Stimulated activated CD4-positive, alpha-beta T cell treated with anti-CD3 and anti-CD28 coated beads, Interleukin-2, amount 100 ng/mL, for 48 hours (primary cell): ENCODE measurements around the gene PTGFRN.
"Not testable (repeated sequence)": the region's sequence is repeated elsewhere in the genome, so short reads cannot be mapped to it uniquely, and the experiment has no call there.

Experiments used
- DNase-seq, 2 donors: peaks; one replicate each; pipeline ENCODE4 v3.0.0-alpha.2; 2020

Gene PTGFRN

DNA sequence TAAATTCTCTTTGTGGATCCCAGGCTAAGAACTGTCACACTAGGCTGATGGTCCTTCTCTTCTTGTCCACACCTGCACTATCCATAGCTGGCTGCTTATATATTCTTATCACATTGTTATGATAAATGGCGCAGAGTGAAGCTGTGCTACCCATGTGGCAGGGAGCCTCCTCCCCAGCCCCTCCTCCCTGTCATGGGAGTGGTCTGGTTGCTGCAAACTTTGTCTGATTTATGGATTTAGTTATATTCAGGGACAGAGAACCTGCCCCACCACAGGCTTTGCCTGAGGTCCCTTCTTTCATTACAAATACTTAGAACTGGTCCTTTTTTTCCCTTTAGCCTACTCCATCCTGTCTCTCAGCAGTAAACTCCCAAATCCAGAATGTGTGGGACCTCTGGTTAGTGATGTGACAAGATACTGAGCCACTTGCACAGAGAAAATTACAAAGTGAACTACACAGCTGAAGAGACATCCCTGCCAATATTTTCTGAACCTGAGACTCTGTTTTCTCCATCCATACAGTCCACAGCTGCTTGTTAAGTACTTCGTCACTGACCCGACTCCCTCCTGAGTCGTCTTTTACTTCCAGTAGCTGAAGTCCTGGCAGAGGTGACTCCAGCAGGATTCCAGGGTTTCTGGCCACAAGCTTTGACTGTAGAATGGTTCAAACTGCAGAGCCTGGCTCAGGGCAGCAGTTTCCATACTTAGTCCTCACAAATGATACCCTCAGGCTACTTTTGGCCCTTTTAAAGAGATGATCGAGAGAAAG, 37.6 kb downstream of the PTGFRN start:
- DNase-seq, result no peak

DNA sequence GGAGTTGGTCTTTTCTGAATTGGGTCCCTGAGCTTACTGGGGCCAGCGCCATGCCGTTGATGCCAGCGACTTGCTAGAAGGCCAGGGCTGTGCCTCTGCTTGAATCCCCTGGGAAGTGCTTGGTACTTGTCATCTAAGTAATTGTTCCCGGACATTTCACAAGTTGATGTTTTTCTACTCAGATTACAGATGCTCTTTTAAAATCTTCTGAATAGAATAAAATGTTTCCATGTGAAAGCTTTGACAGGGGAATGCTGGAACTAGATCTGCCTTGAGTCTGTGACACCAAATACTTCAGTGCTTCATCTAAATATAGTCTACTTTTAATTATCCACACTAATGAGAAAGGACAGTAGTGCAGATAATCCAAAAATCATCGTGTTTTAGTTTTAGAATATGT, 38.3 kb downstream of the PTGFRN start:
- DNase-seq, result no peak

DNA sequence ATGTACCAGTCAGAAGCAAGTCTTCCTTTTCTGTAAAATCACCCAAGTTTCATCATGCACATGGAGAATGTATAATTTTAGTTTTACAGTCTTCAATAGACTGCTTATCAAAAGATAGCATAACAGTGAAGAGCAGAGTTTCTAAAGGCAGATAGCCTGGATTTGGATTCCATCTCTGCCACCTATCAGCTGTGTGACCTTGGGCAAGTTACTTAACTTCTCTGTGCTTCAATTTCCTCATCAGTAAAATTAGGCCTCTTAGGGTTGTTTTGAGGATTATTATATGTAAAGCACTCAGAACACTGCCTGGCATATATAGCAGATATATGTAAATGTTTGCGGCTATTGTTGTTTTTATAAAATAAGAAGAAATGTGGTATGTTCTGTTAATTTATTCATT, 38.9 kb downstream of the PTGFRN start:
- no peak for DNase-seq

- no peak for DNase-seq
Observed at GRCh38 chr1:116949213-116949985, 39.7 kb downstream of the PTGFRN start.

GRCh38 chr1:116950517-116951199, 40.9 kb downstream of the PTGFRN start:
- DNase-seq, result no peak

DNA sequence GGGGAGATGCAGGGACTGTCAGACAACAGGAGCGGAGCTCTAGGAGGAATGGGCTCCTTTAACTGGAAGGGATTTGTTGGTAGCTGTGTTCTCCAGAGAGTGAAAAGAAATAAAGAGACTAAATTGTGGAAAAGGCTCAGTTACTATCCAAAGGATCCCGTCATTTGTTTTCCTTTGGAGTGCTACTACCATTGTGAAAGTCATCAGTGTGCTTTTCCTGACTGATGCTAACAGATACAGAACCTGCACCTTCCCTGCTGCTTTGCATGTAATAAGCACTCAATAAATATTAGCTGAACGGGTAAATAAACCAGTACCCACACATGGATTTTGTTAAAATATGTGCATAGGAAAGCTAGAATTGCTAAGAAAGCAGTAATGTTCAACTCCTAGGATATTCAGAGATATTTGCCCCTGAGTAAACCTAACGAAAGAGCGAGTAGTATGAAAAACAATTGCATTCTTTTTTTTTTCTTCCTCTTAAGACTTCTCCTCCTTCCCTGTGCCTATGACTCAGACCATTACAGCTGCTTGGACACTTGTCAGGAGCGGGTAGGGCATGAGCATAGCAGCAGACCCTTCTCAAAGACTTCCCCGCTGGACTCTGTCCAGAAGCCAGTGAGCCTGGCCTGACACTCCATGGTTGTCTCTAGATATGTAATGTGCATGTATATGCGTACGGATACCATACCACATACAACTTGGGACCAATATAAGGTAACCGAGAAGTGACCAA, 41.7 kb downstream of the PTGFRN start:
- DNase-seq, result no peak

DNA sequence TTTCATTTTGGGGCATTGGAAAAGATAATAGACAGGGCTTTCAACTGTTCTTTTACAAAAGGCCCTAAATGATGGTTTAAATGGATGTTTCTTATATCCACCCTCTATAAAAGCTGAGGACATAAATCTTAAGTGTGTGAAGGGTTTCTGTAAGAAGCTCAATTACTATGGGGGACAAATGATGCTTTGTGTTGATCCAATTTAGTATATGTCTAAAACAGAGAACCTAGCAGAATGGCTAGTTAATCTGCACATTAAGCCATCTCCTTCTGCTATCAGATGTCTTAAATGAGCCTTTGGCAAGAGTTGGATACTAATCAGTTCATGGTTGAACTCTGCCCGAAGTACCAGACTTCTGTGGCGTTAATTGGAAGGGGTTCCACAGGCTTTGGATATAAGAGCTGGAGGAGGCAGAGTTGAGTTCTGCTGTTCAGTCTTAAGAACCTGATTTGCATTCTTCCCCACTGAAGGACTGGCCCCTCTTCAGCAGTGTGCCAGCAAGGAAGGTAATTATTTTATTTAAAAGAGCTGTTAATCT, 43.1 kb downstream of the PTGFRN start:
- DNase-seq, result no peak

DNA sequence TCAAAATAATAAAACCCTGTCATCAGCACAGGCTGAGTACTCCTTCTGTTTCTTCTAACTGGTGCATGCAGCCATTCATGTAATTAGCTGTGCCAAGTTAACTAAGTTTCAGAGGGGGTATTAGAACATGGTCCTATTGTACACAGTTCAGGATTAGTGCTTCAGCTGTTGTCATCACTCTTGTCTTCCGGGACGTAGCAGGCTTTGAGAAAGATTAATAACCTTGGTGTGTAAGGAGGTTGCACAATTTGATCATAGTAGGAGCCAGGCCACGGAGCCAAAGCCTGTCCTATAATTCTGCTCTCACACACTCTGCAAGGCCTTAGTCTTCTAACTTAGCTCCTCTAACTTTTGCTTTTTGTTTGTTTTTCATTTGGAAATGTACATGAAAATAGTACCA, 44.7 kb downstream of the PTGFRN start:
- no peak for DNase-seq

- DNase-seq, result no peak
Observed at GRCh38 chr1:116956378-116956777, 46.7 kb downstream of the PTGFRN start.

GRCh38 chr1:116957646-116958045, 47.9 kb downstream of the PTGFRN start:
- DNase-seq, result no peak

GRCh38 chr1:116958110-116958509, 48.4 kb downstream of the PTGFRN start:
- DNase-seq, result no peak

DNA sequence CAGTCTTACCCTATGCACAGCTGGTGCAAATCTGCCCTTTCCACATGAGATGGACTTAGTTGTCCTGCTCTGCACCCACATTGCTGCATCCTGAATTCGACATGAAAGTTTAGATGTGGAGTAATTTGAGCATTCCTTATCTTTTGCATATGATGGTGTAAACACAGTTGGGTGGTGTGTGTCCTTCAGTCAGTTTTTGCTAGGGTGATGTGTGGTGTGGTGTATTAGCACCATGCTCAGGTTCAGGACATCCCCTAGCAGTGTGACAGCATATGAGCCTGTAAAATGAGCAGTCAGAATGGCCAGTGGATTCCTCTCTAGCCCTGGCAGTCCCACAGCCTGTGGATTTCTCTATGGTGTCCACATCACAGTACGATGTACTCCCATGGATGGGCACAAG, 49.3 kb downstream of the PTGFRN start:
- DNase-seq, result no peak

DNA sequence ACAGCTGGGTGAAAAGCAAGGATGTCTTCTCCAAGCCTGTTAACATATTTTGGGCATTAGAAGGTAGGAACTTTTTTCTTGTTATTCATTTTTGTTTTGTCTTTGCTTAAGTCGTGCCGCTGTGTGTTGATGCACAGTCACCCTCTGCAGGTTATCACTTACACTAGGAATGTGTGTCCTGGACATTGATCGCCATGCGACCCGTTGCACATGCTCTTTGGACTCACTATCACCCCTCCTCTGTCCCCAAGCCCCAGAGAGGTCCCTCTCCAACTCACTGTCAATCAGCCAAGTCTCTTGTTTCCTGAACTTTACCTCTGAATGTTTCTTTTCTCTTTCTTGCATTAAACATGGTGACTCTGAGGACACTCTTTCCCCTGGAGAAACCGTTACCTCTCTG, 51.9 kb downstream of the PTGFRN start:
- no peak for DNase-seq

GRCh38 chr1:116962987-116963639, 53.4 kb downstream of the PTGFRN start:
- DNase-seq, result no peak

DNA sequence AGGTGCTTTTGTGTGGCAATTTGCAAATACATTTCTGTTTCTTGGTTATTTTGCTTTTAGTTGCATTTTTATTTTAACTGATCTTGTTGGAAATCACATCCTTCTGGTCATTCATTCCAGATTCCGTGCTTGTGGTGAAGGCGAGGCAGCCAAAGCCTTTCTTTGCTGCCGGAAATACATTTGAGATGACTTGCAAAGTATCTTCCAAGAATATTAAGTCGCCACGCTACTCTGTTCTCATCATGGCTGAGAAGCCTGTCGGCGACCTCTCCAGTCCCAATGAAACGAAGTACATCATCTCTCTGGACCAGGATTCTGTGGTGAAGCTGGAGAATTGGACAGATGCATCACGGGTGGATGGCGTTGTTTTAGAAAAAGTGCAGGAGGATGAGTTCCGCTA, 57.1 kb downstream of the PTGFRN start:
- no peak for DNase-seq

GRCh38 chr1:116968724-116969123, 59.0 kb downstream of the PTGFRN start:
- no peak for DNase-seq

DNA sequence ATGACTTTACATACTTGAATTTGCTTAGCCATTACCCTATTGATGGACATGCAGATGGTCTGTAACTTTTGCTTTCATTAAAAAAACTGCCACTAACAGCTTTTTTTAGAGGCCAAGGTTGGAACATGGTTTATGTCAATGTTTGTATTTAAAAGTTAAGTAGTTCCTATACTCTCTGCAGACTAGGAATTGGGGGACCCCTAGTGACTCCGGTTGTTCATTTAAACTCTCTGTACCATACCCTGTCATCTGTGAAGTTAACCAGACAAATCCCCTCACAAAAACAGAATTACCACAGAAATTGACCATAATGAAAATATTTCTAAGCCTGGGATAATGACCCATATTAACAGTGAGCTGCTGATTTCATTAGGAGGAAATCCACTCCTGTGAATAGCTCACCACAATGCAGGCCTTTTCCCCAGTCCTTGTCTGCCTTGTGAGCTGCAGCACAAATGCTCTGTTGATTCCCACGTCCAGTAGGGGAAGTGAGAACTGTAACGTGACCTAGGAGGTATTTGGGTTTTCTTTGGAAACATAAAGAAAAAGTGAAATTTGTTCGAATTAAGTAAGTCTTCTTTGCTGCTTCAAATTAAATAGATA, 61.6 kb downstream of the PTGFRN start:
- DNase-seq, result no peak

- no peak for DNase-seq
Observed at GRCh38 chr1:116971965-116972673, 62.4 kb downstream of the PTGFRN start.

DNA sequence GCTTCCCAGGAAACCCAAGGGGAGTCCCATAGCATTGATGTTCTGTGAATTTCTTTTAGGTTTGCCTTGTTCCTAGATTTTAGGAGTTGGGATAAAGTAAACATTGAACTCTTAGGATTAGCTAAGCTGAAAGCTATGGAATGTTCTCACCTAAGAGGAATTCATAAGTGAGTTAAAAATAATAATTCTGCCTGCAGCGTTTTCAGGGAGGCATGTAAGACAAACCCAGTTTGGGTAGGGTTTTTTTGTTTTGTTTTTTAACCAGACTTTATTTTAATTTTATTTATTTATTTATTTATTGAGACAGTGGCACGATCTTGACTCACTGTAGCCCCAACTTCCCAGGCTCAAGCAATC, 62.9 kb downstream of the PTGFRN start:
- DNase-seq, result no peak

DNA sequence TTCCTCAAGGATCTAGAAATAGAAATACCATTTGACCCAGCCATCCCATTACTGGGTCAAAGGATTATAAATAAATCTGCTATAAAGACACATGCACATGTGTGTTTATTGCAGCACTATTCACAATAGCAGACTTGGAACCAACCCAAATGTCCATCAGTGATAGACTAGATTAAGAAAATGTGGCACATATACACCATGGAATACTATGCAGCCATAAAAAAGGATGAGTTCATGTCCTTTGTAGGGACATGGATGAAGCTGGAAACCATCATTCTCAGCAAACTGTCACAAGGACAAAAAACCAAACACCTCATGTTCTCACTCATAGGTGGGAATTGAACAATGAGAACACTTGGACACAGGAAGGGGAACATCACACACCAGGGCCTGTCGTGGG, 70.6 kb downstream of the PTGFRN start:
- DNase-seq, result not testable (repeated sequence)

- no peak for DNase-seq
Observed at GRCh38 chr1:116981521-116982037, 71.9 kb downstream of the PTGFRN start.
